T-helper 17 cell (primary cell): ENCODE data around the gene IQSEC1. TPM values are rescaled to one million over a fixed set of nuclear protein-coding genes. Genes with fewer than 3 reads are reported as not detected.

Source experiments
- ATAC-seq: fragments of 150-1000 bp; cut with Tn5 transposase; 2 replicates; pipeline ENCODE4 v1.10.0; 2021; ENCODE audit warnings: mild to moderate bottlenecking, moderate library complexity
- DNase-seq, 3 donors: peaks; one replicate each; pipeline versions ENCODE4 v3.0.0 to v3.0.0-alpha.2; 2020 to 2021
- H3K9me3 ChIP-seq: one replicate; pipeline ENCODE4 v1.7.0; 2013; ENCODE audit warnings: low read length, mild to moderate bottlenecking; ENCODE audit not compliant: control insufficient read depth, poor library complexity, severe bottlenecking
- H3K27ac Mint-ChIP-seq: one replicate; pipeline ENCODE4 v1.8.0; 2022; ENCODE audit warnings: mild to moderate bottlenecking, moderate library complexity, mixed read lengths
- H3K27me3 Mint-ChIP-seq: one replicate; pipeline ENCODE4 v1.8.0; 2022; ENCODE audit warnings: mixed read lengths
- H3K36me3 Mint-ChIP-seq: one replicate; pipeline ENCODE4 v1.8.0; 2022; ENCODE audit warnings: low read depth, mixed read lengths
- H3K4me1 Mint-ChIP-seq: one replicate; pipeline ENCODE4 v1.8.0; 2022; ENCODE audit warnings: mild to moderate bottlenecking, mixed read lengths
- H3K4me3 Mint-ChIP-seq: one replicate; pipeline ENCODE4 v1.8.0; 2022; ENCODE audit warnings: mild to moderate bottlenecking, moderate library complexity, mixed read lengths
- total RNA-seq, 4 donors: library from RNA in 2 of 4; stranded (reverse) in 2 of 4; gene quantifications; one replicate each; pipeline ENCODE4 v1.2.3 and lab custom pipeline; 2022 to 2026

IQSEC1 gene
- total RNA-seq, 2 donors from 2014 or later: 114 to 128 TPM

- DNase-seq (no peak), ATAC-seq (no peak)
- Mint-ChIP-seq H3K27me3 (no peaks in the 10 kb centered on the region), H3K36me3 (peaks cover 6% of the 10 kb centered on the region), H3K27ac (peak overlapping the region; percentile 75), H3K4me1 (peaks cover 27% of the 10 kb centered on the region), H3K4me3 (no peak overlapping the region)
- no peaks in the 10 kb centered on the region for H3K9me3 ChIP-seq
Observed at GRCh38 chr3:12920967-12921366, 152.3 kb downstream of the IQSEC1 start.

DNA sequence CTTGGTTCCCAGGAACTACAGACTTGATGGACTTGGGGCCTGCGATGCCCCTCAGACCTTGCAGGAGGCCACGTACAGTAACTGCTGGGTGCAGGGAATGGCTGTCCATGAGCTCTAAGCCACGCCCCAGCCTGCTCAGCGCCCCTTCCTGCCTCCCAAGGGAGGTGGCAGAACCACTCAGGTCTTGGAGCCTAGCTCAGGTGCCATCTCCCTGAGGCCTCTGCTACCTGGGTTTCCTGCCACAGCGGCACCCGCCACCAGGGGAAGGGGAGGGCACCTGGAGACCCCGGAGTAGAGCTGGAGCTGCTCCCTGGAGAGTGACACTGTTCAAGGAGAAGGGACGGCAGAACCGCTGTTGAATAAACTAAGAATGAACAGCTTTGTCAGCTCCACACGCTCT is 154.0 kb downstream of the IQSEC1 start:
- H3K27ac Mint-ChIP-seq: no peak overlapping the region
- no peaks in the 10 kb centered on the region for H3K9me3 ChIP-seq
- no peak for DNase-seq
- ATAC-seq: no peak
- H3K4me1 Mint-ChIP-seq: peaks cover 25% of the 10 kb centered on the region
- peaks cover 6% of the 10 kb centered on the region for H3K36me3 Mint-ChIP-seq
- H3K27me3 Mint-ChIP-seq: no peaks in the 10 kb centered on the region
- H3K4me3 Mint-ChIP-seq: no peak overlapping the region

DNA sequence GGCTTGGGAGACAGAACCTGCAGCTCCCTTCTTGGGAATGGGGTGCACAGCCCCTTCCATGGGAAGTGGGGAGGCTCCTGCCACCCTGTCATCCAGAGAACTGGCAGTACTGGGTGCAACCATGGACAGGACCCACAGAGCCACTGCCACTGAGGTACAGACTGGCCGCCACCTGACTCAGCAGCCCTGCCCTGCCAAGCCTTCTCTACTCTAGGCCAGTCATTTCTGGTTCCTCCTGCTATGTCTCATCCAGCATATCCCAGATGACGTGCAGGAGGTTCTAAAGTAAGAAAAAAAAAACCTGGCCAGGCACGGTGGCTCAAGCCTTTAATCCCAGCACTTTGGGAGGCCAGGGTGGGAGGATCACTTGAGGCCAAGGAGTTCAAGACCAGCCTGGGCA is 155.0 kb downstream of the IQSEC1 start:
- no peak for DNase-seq
- no peak for ATAC-seq
- peaks cover 6% of the 10 kb centered on the region for H3K36me3 Mint-ChIP-seq
- H3K4me1 Mint-ChIP-seq: peaks cover 25% of the 10 kb centered on the region
- no peaks in the 10 kb centered on the region for H3K9me3 ChIP-seq
- H3K27me3 Mint-ChIP-seq: no peaks in the 10 kb centered on the region
- H3K4me3 Mint-ChIP-seq: no peak overlapping the region
- no peak overlapping the region for H3K27ac Mint-ChIP-seq

DNA sequence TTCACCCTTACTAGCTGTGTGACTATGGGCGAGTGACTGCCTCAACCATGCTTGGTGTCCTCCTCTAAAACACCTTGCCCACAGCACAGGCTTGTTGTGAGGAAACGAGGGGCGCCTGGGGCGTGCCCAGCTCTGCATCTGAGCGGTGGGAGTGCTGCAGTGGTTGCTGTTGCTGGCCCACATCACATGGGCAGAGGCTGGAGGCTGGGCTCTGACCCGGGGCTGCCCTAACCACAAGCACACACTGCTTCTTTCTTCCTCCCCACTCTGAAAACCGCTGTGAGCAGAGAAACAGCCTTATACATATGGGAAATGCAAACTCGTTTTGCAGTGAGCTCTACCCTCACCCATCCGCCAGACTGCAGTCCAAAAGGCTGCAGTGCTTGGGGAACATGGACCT is 157.1 kb downstream of the IQSEC1 start:
- H3K27me3 Mint-ChIP-seq: no peaks in the 10 kb centered on the region
- H3K27ac Mint-ChIP-seq: peak overlapping the region; percentile 79
- ATAC-seq (peak; percentile 65), DNase-seq (no peak)
- peaks cover 23% of the 10 kb centered on the region for H3K4me1 Mint-ChIP-seq
- H3K36me3 Mint-ChIP-seq: peaks cover 2% of the 10 kb centered on the region
- no peaks in the 10 kb centered on the region for H3K9me3 ChIP-seq
- peak overlapping the region; percentile 36 for H3K4me3 Mint-ChIP-seq

- no peaks in the 10 kb centered on the region for H3K9me3 ChIP-seq
- Mint-ChIP-seq H3K4me1 (peaks cover 16% of the 10 kb centered on the region), H3K4me3 (no peak overlapping the region), H3K36me3 (peaks cover 2% of the 10 kb centered on the region), H3K27me3 (no peaks in the 10 kb centered on the region), H3K27ac (peak overlapping the region; percentile 37)
- DNase-seq (no peak), ATAC-seq (no peak)
Observed at GRCh38 chr3:12914088-12914487, 159.1 kb downstream of the IQSEC1 start.

DNA sequence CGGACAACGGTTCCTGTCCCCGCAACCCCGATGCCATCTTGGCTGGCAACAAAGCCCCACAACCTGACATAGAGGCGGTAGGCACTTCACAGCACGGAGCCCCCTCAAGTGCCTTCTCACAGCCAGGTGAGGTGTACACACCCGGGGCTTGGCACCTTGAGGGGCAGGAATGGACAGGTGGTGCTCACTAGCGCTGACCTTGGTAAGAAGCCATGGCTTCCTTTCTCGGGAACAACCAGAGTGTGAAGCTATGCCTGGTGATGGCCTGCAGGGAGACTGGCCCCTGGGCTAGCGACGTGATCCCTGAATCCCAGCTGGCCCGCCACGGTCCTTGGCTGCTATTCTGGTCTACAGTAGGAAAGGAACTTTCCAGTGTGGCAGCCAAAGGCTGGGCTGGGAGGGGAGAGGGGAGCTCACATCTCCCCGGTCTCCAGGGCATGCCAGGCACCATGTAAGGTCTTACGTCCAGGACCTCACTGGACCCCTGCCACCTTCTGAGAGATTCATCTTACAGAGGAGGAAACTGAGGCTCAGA is 161.3 kb downstream of the IQSEC1 start:
- no peak overlapping the region for H3K4me3 Mint-ChIP-seq
- peaks cover 4% of the 10 kb centered on the region for H3K36me3 Mint-ChIP-seq
- no peaks in the 10 kb centered on the region for H3K9me3 ChIP-seq
- ATAC-seq: no peak
- H3K27ac Mint-ChIP-seq: no peak overlapping the region
- no peaks in the 10 kb centered on the region for H3K27me3 Mint-ChIP-seq
- peaks cover 13% of the 10 kb centered on the region for H3K4me1 Mint-ChIP-seq
- no peak for DNase-seq

DNA sequence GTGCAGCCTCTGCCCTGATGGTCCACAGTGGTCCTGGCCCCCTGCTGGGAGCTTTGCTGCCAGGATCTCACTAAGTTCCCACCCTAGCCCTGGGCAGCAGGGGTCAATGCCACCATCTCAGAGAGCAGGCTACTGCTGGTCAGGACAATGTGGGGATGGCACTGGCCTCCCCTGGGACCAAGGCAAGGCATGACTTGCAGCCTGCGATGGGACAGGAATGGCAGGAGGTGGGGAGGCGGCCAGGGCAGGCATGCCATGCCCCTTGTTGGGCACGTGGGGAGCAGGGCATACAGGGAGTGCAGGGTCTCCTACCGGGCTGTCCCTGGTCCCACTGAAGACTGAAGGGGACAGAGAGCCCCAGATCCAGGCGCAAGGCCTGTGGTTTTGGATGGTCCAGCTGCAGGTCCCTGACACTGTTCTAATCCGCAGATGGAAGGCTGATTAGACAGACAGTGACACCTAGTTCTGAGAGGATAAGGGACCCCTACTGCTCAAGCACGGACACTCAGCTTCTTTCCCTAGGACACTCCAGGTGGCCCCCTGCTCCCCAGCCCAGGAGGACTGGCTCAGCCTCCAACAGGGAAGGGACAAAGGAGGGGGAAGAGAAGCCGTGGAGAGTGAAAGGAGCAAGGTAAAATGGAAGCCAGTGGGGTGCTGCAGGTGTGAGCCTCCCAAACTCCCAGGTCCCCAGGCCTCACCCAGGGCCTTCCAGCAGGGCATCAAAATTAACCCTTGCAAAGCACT is 162.7 kb downstream of the IQSEC1 start:
- H3K27me3 Mint-ChIP-seq: no peaks in the 10 kb centered on the region
- H3K36me3 Mint-ChIP-seq: peaks cover 4% of the 10 kb centered on the region
- no peak for DNase-seq

GRCh38 chr3:12909710-12910109 is 163.5 kb downstream of the IQSEC1 start:
- H3K4me1 Mint-ChIP-seq: peaks cover 5% of the 10 kb centered on the region
- DNase-seq: no peak
- H3K9me3 ChIP-seq: no peaks in the 10 kb centered on the region
- no peak overlapping the region for H3K4me3 Mint-ChIP-seq
- no peaks in the 10 kb centered on the region for H3K27me3 Mint-ChIP-seq
- ATAC-seq: no peak
- H3K27ac Mint-ChIP-seq: no peak overlapping the region
- peaks cover 4% of the 10 kb centered on the region for H3K36me3 Mint-ChIP-seq

More for the DNA sequence above, 162.7 kb downstream of the IQSEC1 start:
- Mint-ChIP-seq H3K4me3 (no peak overlapping the region), H3K27ac (no peak overlapping the region), H3K4me1 (peaks cover 5% of the 10 kb centered on the region)
- no peak for ATAC-seq
- H3K9me3 ChIP-seq: no peaks in the 10 kb centered on the region

- ATAC-seq (no peak), DNase-seq (no peak)
- Mint-ChIP-seq H3K4me3 (no peak overlapping the region), H3K27me3 (no peaks in the 10 kb centered on the region), H3K27ac (no peak overlapping the region), H3K36me3 (peaks cover 4% of the 10 kb centered on the region), H3K4me1 (peaks cover 3% of the 10 kb centered on the region)
- H3K9me3 ChIP-seq: no peaks in the 10 kb centered on the region
Observed at GRCh38 chr3:12908859-12909258, 164.4 kb downstream of the IQSEC1 start.

- H3K4me1 Mint-ChIP-seq: peaks cover 3% of the 10 kb centered on the region
- ATAC-seq (no peak), DNase-seq (no peak)
- H3K36me3 Mint-ChIP-seq: peaks cover 4% of the 10 kb centered on the region
- H3K4me3 Mint-ChIP-seq: no peak overlapping the region
- no peaks in the 10 kb centered on the region for H3K27me3 Mint-ChIP-seq
- peak overlapping the region; percentile 21 for H3K27ac Mint-ChIP-seq
- H3K9me3 ChIP-seq: no peaks in the 10 kb centered on the region
Observed at GRCh38 chr3:12908136-12908730, 165.0 kb downstream of the IQSEC1 start.

GRCh38 chr3:12907729-12908128 is 165.5 kb downstream of the IQSEC1 start:
- Mint-ChIP-seq H3K27ac (peak overlapping the region; percentile 21), H3K36me3 (peaks cover 5% of the 10 kb centered on the region), H3K4me1 (peaks cover 3% of the 10 kb centered on the region), H3K4me3 (no peak overlapping the region), H3K27me3 (no peaks in the 10 kb centered on the region)
- no peaks in the 10 kb centered on the region for H3K9me3 ChIP-seq
- ATAC-seq: no peak
- DNase-seq: no peak

- no peaks in the 10 kb centered on the region for H3K27me3 Mint-ChIP-seq
- peaks cover 5% of the 10 kb centered on the region for H3K4me1 Mint-ChIP-seq
- no peak overlapping the region for H3K27ac Mint-ChIP-seq
- H3K36me3 Mint-ChIP-seq: peaks cover 6% of the 10 kb centered on the region
- no peak for DNase-seq
- ATAC-seq: no peak
- no peaks in the 10 kb centered on the region for H3K9me3 ChIP-seq
- H3K4me3 Mint-ChIP-seq: no peak overlapping the region
Observed at GRCh38 chr3:12907296-12907695, 165.9 kb downstream of the IQSEC1 start.

GRCh38 chr3:12906916-12907290 is 166.3 kb downstream of the IQSEC1 start:
- no peaks in the 10 kb centered on the region for H3K9me3 ChIP-seq
- H3K27ac Mint-ChIP-seq: no peak overlapping the region
- no peaks in the 10 kb centered on the region for H3K27me3 Mint-ChIP-seq
- ATAC-seq: no peak
- no peak for DNase-seq
- no peak overlapping the region for H3K4me3 Mint-ChIP-seq
- peaks cover 6% of the 10 kb centered on the region for H3K36me3 Mint-ChIP-seq
- H3K4me1 Mint-ChIP-seq: peaks cover 5% of the 10 kb centered on the region
